CD4-positive, alpha-beta T cell treated with Interleukin-17A for 4 hours (primary cell): Measurements from ENCODE around the gene PGM2.
"Not testable (repeated sequence)": the region's sequence is repeated elsewhere in the genome, so short reads cannot be mapped to it uniquely, and the experiment has no call there.

Experiments
- DNase-seq: peaks from one replicate; pipeline ENCODE4 v3.0.0-alpha.2; 2020; ENCODE audit warnings: mixed read lengths

PGM2 gene

DNA sequence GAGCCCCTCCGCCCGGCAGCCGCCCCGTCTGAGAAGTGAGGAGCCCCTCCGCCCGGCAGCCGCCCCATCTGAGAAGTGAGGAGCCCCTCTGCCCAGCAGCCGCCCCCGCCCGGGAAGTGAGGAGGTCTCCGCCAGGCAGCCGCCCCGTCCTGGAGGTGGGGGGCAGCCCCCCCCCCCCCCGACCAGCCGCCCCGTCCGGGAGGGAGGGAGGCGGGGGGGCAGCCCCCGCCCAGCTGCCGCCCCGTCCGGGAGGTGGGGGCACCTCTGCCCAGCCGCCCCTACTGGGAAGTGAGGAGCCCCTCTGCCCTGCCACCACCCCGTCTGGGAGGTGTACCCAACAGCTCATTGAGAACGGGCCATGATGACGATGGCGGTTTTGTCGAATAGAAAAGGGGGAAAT is 6.0 kb upstream of the PGM2 start:
- not testable (repeated sequence) for DNase-seq

DNA sequence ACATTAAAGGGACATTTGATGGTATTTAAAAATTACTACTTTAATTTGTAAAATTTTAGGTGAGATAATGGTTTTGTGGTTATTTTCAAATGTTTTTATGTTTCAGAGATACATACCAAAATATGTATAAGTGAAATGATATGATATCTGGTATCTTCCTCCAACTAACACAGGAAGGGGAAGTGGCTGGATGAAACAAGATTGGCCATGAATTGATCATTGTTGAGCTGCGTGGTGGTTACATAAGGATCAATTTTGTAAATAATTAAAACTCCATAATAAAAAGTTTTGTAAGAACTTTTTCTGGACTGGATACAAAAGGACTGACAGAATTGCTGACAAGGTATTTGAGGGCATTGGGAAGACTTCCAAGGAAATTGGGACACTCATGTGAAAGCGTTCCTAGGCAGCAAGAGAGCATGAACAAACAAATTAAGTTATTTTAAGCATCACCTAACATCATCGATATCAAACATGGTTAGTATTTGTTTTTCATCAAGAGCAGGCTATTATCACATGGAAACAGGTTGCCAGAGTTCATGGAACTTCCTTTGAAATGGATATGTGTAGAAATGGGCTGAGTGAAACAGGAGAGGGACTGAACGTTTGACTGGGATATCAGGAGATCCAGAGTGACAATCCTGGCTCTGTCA is 4.4 kb upstream of the PGM2 start:
- no peak for DNase-seq

DNA sequence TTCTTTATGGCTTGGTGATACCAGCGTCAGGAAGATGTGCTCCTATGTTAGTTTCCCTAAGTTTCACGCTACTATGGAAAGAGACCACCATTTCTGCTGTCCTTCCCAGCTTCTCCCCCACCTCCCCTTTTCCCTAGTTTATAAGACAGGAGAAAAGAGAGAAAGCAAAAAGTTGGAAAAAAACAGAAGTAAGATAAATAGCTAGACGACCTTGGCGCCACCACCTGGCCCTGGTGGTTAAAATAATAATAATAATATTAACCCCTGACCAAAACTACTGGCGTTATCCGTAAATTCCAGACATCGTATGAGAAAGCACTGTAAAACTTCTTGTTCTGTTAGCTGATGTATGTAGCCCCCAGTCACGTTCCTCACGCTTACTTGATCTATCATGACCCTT is 985 bp upstream of the PGM2 start:
- DNase-seq = not testable (repeated sequence)

DNA sequence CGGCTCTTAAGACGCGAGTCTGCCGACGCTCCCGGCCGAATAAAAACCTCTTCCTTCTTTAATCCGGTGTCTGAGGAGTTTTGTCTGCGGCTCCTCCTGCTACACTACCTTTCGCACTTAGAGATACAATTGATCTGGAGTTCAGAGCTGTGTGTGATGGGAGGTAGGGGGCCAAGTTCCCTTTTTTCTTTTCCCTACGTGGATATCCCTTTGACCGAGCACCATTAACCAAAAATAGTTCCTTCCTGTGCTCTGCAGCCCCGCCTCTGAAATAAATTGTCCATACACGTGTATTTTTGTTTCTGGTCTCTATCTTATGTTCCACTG is 555 bp upstream of the PGM2 start:
- DNase-seq = peak; percentile 13

DNA sequence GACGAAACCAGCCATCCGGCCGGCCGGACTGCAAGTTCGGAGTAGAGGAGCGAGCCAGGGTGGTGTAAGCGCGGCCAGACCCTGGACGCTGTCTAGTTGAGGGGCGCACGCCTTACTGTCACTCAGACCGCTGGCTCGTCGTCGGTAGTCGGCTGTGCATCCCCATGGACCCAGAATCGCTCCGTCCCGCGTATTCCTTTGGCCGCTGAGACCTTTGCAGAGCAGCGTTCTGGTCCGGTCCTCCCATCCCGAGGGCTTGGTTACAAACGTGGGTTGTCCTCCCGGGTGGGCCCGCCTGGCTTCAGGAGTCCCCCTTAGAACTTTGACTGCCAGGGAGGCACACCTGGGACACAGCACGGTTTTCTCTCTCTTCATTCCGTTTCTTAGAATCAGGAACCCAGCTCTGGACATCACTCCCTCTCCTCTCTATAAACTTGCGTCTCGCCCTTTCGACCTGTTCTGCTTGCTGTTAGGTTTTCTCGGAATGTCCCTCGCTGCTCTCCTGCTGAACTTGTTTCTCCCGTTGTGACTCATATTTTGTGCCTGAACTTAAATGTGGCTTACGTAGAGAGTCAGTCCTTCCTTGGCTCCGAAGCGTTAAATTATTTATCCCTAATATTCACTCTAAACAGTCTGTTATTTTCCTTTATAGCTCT is 672 bp downstream of the PGM2 start:
- DNase-seq = no peak

DNA sequence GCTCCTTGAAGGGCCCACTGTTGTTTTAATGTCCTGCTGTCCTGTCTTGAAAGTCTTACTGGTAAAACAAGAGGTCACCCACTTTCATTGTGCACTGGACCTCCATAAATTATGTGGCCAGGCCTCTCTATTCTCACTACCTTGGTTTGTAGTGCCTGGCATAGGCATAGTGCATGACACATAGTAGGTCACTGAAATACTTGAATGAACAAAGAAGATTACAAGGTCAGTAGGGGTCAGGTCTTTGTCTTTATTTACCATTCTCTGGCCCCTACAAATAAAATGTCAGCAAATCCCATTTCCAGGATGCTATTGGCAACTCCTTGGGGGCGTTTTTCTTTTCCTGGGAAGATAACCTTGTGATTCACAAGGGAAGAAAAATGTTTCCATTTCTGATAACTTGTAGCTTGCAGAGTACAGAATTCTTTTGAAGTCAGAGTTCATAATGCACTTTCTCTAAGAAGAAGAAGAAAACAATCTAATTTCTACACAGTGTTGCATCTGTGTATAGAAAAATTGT is 1.4 kb downstream of the PGM2 start:
- no peak for DNase-seq

DNA sequence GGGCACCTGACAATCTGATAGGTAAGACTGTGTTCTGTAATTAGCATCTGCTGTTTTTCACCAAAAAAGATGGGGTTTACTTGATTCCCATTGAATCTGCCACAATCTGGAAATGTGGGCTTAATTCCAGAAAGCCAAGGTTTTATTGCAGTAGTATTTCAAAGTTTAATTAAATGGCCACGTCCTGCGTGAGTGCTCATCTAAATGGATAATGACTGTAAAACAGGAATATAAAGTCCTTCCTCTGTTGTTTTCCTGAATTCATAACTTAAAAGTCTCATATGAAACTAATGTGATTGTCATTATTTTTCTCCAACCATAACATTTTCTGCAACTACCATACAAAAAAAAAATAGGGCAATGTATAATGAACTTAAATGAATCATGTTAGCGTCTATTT is 2.4 kb downstream of the PGM2 start:
- DNase-seq = no peak

DNA sequence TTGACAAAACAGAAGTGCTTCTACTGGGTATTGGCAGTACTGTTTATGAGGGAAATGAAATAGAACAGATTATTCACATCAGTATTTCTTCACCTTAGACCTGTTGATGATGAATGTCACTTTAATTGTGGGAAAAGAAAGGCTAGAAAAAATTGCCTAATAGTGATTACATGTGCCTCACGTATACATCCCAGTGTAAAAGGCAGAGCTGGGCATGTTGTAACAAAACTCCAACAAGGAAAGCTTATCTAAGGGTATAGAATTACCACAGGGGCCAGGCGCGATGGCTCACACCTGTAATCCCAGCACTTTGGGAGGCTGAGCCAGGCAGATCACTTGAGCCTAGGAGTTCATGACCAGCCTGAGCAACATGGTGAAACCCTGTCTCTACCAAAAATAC is 4.2 kb downstream of the PGM2 start:
- no peak for DNase-seq

DNA sequence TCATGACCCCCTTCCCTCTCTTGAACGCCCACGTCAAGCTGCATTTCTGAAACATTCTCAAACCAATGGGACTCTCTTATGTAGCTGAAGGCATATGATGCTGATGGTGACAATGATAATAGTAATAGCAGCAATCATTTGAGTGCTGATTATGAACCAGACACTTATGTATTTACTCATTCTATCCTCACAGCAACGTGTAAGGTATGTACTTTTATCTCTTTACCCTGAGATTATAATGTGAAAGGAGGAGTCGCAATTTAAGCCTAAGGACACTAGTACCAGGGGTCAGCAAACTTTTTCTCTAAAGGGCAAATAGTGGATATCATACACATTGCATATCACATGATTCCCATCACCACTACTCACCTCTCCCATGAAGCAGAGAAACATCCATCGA is 8.5 kb downstream of the PGM2 start:
- DNase-seq = no peak

DNA sequence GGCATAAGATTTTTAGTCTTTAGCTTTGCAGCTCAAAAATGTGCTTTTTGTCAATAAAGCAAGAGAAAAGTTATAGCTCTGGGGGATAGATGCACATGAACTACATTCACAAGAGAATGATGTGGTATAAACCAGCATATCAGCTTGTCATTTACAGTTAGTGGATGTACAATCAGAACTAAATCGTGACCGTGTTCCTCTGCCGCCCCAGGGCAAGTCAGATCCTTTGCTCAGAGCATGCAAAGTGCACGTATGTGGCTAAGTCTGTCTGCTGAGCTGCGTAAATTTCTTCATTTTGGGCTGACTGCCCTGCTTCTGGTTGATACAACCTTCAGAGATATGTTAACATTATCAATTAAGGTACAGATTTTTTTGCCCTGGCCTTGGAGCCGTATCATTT is 9.3 kb downstream of the PGM2 start:
- DNase-seq = no peak

DNA sequence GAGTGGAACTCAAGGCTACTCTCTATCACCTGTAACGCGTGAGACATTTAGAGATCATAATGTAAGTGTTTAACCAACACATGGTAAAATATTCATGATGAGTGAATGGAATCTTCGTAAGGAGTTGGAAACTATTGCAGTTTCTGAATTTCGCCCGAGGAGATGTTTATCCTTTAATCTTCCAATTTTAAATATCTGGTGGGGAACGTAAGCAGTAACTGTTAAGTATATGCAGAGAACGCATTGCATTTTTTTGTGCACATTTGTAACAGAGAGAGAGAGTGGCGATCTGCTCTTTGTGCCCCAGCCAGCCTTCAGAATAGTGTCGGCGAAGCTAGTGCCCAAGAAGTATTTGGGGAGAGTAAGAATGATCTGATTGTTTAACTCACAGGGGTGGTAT is 9.8 kb downstream of the PGM2 start:
- no peak for DNase-seq

DNA sequence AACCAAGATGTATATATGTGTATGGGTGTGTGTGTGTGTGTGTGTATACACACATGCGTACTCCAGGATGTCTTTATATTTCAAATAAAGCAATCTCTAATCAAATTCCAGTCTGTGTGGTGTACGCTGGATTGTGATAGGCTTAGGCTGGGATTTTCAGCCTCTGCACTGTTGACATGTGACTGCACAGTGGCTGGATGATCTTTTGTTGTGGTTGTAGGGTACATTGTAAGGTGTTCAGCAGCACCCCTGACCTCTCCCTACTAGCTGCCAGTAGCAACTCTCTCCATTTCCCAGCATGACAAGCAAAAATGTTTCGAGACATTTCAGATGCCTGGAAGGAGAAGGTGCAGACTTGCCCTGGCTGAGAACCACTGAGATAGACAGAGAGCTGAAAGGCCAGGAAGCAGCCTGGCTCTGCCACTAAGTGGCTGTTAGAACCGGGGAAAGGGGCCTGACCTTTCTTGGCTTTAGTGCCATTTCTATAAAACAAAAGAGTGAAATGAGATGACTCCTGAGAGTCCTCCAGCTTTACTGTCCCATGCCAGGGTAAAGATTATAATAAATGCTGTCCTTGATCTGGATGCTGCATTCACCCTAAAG is 10.5 kb downstream of the PGM2 start:
- no peak for DNase-seq

DNA sequence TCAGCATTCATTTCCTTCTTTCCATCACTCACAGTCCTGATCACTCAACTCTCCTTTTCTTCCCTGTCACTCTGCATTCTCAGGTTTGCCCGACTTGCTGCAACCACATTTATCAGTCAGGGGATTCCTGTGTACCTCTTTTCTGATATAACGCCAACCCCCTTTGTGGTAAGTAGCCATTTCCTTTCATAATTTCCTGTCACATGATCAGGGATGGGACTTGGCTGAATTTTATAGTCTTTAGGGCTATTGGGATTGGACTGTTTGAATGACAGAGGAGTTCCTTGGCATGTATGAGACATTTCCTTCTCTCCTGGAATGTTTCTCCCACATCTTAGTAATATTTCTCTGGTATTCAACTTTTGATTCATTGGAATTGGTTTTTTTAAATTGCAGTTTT is 11.0 kb downstream of the PGM2 start:
- no peak for DNase-seq

DNA sequence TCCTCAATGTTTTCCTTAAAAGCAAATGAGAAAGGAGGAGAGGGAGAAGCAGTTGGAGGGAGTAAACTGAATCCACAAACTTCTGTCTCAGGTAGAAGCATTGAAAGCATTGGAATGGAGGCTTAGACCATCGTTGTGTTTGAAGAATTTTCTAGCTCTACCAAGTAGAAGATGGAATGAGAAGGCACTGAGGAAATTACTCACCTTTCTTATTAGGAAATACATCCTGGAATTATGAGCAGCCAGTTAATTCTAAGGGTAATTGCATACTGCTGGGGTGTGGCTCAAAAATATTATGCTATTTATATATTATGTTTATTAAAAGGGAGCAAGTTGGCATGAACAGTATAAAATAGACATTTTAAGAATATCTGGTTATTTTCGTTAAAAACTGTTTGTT is 12.9 kb downstream of the PGM2 start:
- DNase-seq = no peak

DNA sequence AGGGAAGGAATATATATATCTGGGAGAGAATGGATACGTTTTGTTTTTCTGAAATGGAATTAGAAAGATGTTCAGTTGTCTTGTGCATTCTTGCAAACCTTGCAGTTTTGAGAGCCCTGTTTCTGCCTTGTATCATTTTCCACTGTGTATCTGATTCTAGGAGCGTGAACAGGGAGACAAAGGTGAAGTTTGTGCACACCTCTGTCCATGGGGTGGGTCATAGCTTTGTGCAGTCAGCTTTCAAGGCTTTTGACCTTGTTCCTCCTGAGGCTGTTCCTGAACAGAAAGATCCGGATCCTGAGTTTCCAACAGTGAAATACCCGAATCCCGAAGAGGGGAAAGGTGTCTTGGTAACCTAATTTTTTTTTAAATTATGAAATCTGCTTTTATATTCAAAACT is 17.7 kb downstream of the PGM2 start:
- no peak for DNase-seq

DNA sequence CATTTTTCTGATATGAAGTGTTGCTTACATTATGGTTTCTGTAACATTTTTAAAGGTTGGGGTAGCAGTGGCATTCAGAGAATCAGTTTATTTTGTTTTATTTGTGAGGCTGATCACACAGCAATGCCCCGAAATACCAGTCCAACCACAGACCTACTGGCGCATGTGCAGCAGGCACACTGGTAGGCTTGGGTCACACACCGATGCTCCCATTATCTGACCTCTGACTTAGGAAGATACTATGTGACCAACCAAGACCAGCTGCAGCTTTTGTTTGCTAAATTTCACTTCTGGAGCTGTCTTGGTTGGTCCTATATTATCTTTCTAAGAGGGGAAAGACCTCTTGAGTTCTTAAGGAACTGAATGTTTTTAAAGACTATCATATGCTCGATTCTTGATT is 18.7 kb downstream of the PGM2 start:
- DNase-seq = no peak

DNA sequence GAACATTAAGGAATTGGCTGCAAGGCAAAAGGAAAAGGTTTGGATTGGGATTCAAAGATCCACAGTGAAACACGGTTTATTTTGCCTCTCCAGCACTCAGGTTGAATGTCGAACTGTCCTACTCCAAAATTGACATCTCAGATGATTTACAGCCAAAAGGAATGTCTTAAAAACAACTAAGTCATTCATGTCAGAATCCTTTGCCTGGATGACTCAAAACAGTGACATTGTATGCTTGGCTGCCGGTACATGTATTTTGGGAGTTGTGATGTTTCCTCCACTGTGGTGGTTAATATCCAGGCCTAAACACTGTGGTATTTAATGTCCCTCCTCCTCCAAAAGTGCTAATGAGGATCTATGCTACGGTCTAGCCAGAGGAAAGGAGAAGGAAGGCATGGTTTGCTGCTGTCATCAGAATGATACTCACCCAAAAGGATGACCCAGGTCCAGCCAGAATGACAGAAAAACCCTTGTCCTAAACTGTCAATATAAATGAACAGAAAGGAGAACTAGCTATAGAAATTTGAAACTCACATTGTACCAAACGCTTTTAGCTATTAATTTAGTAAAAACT is 20.9 kb downstream of the PGM2 start:
- DNase-seq = no peak

DNA sequence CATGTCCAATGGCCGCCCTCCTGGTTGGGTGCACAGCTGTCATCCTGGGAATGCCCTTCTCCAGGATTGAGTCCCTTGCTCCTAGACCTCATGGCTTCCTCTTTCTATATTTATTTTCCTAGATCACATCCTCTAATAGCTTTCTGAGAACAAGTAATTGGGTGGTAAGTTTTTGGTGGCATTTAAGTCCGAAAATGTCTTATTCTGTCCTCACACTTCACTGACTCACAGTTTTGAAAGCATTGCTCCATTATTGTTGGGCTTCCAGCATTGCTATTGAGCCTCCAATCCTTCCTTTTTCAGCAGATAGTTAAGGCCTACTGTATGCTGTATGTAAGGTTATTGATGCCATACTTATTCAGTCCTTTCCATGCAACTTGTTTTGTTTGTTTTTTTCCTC is 25.9 kb downstream of the PGM2 start:
- DNase-seq = no peak

DNA sequence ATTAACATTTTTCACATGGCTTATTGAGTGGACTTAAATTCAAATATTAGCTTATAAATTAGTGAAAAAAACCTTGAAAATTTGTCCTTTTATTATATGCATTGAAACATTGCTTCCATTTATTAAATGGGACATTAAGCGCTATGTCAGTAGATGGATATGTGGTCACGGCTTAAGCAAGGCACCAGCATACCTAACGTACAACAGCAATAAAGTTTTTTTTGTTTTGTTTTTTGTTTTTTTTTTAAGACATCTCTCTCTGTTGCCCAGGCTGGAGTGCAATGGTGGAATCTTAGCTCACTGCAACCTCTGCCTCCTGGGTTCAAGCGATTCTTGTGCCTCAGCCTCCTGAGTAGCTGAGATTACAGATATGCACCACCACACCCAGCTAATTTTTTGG is 31.6 kb downstream of the PGM2 start:
- no peak for DNase-seq

DNA sequence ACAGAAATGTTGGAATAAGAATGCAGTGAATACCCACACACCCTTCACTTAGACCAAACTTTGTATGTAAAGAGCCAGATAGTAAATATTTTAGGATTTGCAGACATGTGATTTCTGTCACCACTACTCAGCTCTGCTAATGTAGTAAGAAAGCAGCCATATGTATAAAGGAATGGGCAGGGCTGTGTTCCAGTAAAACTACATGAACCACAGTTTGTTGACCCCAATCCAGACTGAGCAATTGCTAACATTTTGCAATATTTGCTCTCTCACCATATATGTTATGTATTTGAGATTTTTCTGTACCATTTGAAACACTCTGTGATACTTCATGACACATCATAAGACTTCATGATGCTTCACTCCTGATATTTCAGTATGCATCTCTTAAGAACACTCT is 32.4 kb downstream of the PGM2 start:
- no peak for DNase-seq

DNA sequence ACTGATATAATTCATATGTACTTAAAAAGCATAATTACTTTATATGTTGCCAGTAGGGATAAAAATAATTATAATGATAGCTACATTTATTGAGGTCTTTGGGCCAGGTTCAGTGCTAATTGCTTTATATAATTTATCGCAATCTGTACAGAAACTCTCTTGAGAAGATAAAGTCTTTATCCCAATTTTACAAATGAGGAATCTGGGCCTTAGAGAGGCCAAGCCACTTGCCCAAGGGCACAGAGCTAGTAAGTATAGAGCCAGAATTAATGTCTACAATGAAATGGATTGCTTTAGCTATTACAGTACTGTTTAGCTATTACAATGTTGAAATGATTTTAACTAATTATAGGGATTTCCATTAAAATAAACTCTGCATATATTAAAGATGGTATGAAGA is 33.8 kb downstream of the PGM2 start:
- no peak for DNase-seq

DNA sequence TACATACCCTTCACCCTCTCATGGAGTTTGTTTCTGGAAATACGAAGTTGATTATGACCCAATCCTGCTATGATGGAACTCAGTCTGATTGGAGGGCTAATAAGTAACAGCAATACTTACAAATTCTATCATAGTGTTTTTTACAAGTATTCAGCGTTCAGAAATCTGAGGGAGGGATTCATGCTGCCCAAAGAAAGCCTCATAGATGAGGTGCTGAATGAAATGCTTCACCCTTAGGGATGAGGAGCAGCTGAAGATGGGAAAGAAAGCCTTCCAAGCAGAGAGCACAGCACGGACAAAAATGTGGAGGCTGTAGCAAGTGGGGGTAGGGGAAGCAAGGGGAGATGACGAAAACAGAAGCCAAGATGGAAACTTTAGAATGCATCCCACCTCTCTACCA is 36.5 kb downstream of the PGM2 start:
- DNase-seq = no peak

DNA sequence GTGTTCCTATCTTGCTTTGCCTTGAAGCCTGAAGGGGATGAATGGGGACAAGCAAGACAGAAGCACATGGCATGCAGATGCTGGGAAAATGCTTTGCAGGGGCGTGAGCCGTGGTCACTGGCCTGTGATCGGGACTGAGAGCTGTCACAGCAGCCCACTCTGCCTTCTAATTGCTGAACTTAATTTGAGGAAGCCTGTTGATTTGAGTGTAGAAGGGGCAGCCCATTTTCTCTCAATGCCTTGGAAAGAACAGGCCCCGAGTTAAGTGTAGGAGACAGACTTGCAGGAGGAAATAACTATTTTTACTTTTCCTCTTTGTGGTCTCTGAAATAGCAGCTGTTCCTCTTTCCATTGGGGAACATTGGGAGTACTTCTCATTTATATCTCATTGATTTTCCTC is 38.3 kb downstream of the PGM2 start:
- no peak for DNase-seq

DNA sequence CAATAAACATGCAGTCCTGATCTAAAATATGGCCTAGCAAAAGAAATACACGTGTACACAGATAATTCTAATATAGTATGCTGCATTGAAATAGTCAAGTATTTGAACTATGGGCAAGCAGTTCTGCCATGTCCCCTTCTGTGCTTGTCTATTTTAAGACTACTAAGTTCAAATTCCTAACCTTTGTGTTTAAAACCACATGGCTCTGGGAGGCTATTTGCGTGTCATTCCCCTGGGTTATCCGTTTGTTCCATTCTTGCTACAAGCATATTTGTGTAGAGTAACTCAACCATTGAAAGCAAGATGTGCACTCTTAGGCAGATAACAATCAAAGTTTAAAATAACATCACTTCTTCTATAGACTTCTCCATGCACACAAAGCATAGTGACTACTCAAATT is 39.0 kb downstream of the PGM2 start:
- no peak for DNase-seq
